ENCODE results near the gene PSAP. TPM values are rescaled to one million over a fixed set of nuclear protein-coding genes. Genes with fewer than 3 reads are reported as not detected.
"Not testable (repeated sequence)": the region's sequence is repeated elsewhere in the genome, so short reads cannot be mapped to it uniquely, and the experiment has no call there.

Gene PSAP
- 100 to 1,000 TPM; 488 to 516 TPM for total RNA-seq

GRCh38 chr10:71850743-71851464 lies at the start of gene PSAP:
Gene PSAP, minus strand, starts transcription at chr10:71851251. Its CDS starts 30 bp downstream, at chr10:71851221.
- H3K27me3 ChIP-seq = no peaks in the 10 kb centered on the region
- WGBS, 2 donors = 0 to 1% methylated on average over 18 to 48 of the region's 49 CpGs
- peak within 1 kb of the TSS; percentile 97 to 100 (median 98) for H3K27ac ChIP-seq
- ATAC-seq (peak; percentile 98), DNase-seq (peak; percentile 99 to 100 (median 99))
- peak within 1 kb of the TSS; percentile 91 to 96 for H3K4me3 ChIP-seq
- H3K9me3 ChIP-seq = no peaks in the 10 kb centered on the region
- H3K36me3 ChIP-seq (replicated peaks in 1 of 2; ENCODE audit: insufficient read depth in 1 of 2, low read depth in 2 of 2) = no peaks in the 10 kb centered on the region
- TF ChIP-seq CTCF (IDR thresholded peaks at IDR 0.05) (peak in 1 of 7 experiments; percentile 3), POLR2A (IDR thresholded peaks at IDR 0.05) (peak; percentile 98 to 99 (median 99))
- intact Hi-C loops (cut with DNase I) = no loop called here
- H3K4me1 ChIP-seq = peaks cover 45% of the 10 kb centered on the region

GRCh38 chr10:71900441-71901180 lies 49.6 kb upstream of the PSAP start:
- intact Hi-C loops (cut with DNase I) = loop anchor here (5.0 kb wide), 1 partner anchor 152 kb away; no protein-coding TSS in a partner anchor
- H3K4me3 ChIP-seq = no peak overlapping the region
- H3K27ac ChIP-seq = no peak overlapping the region
- DNase-seq (no peak), ATAC-seq (no peak)
- H3K27me3 ChIP-seq = no peaks in the 10 kb centered on the region
- no peaks in the 10 kb centered on the region for H3K4me1 ChIP-seq
- no peaks in the 10 kb centered on the region for H3K9me3 ChIP-seq
- no peak for TF ChIP-seq POLR2A (IDR thresholded peaks at IDR 0.05)
- TF ChIP-seq CTCF (IDR thresholded peaks at IDR 0.05) = no peak
- H3K36me3 ChIP-seq (replicated peaks in 1 of 2; ENCODE audit: insufficient read depth in 1 of 2, low read depth in 2 of 2) = no peaks in the 10 kb centered on the region
- WGBS, 2 donors = 89 to 92% methylated on average over 8 to 14 of the region's 14 CpGs

GRCh38 chr10:71899665-71900412 lies 48.8 kb upstream of the PSAP start:
- WGBS, 2 donors = 33 to 87% methylated on average over 1 to 3 of the region's 3 CpGs
- H3K27ac ChIP-seq = no peak overlapping the region
- no peak overlapping the region for H3K4me3 ChIP-seq
- no peak for TF ChIP-seq POLR2A (IDR thresholded peaks at IDR 0.05)
- TF ChIP-seq CTCF (IDR thresholded peaks at IDR 0.05) = no peak
- no peaks in the 10 kb centered on the region for H3K9me3 ChIP-seq
- H3K4me1 ChIP-seq = no peaks in the 10 kb centered on the region
- no peaks in the 10 kb centered on the region for H3K36me3 ChIP-seq (replicated peaks in 1 of 2; ENCODE audit: insufficient read depth in 1 of 2, low read depth in 2 of 2)
- ATAC-seq (no peak), DNase-seq (no peak)
- intact Hi-C loops (cut with DNase I) = loop anchor here (5.0 kb wide), 2 partner anchors 152 to 437 kb away; no protein-coding TSS in a partner anchor
- H3K27me3 ChIP-seq = no peaks in the 10 kb centered on the region

GRCh38 chr10:71898346-71898745 lies 47.3 kb upstream of the PSAP start:
- ATAC-seq = not testable (repeated sequence)
- WGBS, 2 donors = 75 to 86% methylated on average over 5 of the region's 5 CpGs
- intact Hi-C loops (cut with DNase I) = loop anchor here (5.0 kb wide), 1 partner anchor 439 kb away; no protein-coding TSS in a partner anchor

GRCh38 chr10:71893920-71894319 lies 42.9 kb upstream of the PSAP start:
- 56 to 77% methylated on average over 8 of the region's 8 CpGs for WGBS, 2 donors
- intact Hi-C loops (cut with DNase I) = no loop called here
- ATAC-seq (no peak), DNase-seq (no peak)
- Histone ChIP-seq H3K9me3 (no peaks in the 10 kb centered on the region), H3K27ac (no peak overlapping the region), H3K27me3 (peaks cover 0 to 4% of the 10 kb centered on the region in 2 donors), H3K36me3 (replicated peaks in 1 of 2; ENCODE audit: insufficient read depth in 1 of 2, low read depth in 2 of 2) (no peaks in the 10 kb centered on the region), H3K4me3 (no peak overlapping the region), H3K4me1 (peaks cover 8% of the 10 kb centered on the region)
- no peak for TF ChIP-seq POLR2A (IDR thresholded peaks at IDR 0.05)
- no peak for TF ChIP-seq CTCF (IDR thresholded peaks at IDR 0.05)

More at GRCh38 chr10:71898346-71898745, 47.3 kb upstream of the PSAP start:
- H3K9me3 ChIP-seq; H3K36me3 ChIP-seq (replicated peaks in 1 of 2; ENCODE audit: insufficient read depth in 1 of 2, low read depth in 2 of 2); H3K4me1 ChIP-seq; DNase-seq; H3K4me3 ChIP-seq; H3K27ac ChIP-seq; H3K27me3 ChIP-seq: not testable (repeated sequence)

Measured in body of pancreas (tissue), 4 donors.